Measurements from ENCODE around the gene DLST. TPM values are rescaled to one million over a fixed set of nuclear protein-coding genes. Genes with fewer than 3 reads are reported as not detected.

Gene DLST
- total RNA-seq, 1 experiment from 2014 or later = 29.9 TPM

Other genes with a start within 250 kb of the DLST start
- gene AREL1, start 168.8 kb upstream of the DLST start, total RNA-seq (2014; rRNA removed; shearing (Covaris generic)) = 25.8 and 28.1 TPM in 2 replicates
- 32.3 and 39.7 TPM in 2 replicates for gene FCF1, start 168.8 kb upstream of the DLST start, total RNA-seq (2014; rRNA removed; shearing (Covaris generic))
- 9.6 and 15.6 TPM in 2 replicates for gene YLPM1, start 118.6 kb upstream of the DLST start, total RNA-seq (2014; rRNA removed; shearing (Covaris generic))
- not detected in 2 replicates for gene PROX2, start 5.8 kb upstream of the DLST start, total RNA-seq (2014; rRNA removed; shearing (Covaris generic))
- not detected in 2 replicates for gene RPS6KL1, start 41.3 kb downstream of the DLST start, total RNA-seq (2014; rRNA removed; shearing (Covaris generic))
- 2.6 and 3.1 TPM in 2 replicates for gene PGF, start 73.7 kb downstream of the DLST start, total RNA-seq (2014; rRNA removed; shearing (Covaris generic))
- gene EIF2B2, start 121.0 kb downstream of the DLST start, total RNA-seq (2014; rRNA removed; shearing (Covaris generic)) = 51.0 and 90.5 TPM in 2 replicates
- 6.6 and 11.8 TPM in 2 replicates for gene MLH3, start 169.6 kb downstream of the DLST start, total RNA-seq (2014; rRNA removed; shearing (Covaris generic))
- 9.7 and 14.8 TPM in 2 replicates for gene ACYP1, start 182.1 kb downstream of the DLST start, total RNA-seq (2014; rRNA removed; shearing (Covaris generic))
- gene ZC2HC1C, start 187.7 kb downstream of the DLST start, total RNA-seq (2014; rRNA removed; shearing (Covaris generic)) = 0.21 and 2.7 TPM in 2 replicates
- gene NEK9, start 245.1 kb downstream of the DLST start, total RNA-seq (2014; rRNA removed; shearing (Covaris generic)) = 0.06 and 0.12 TPM in 2 replicates

All from H4 (cell line).